Activated naive CD8-positive, alpha-beta T cell treated with anti-CD3 and anti-CD28 coated beads for 36 hours (primary cell): ENCODE measurements around the gene SMAD3. TPM values are rescaled to one million over a fixed set of nuclear protein-coding genes. Genes with fewer than 3 reads are reported as not detected.

ENCODE experiments used
- DNase-seq: peaks from one replicate; pipeline ENCODE4 v3.0.0; 2021
- H3K27ac Mint-ChIP-seq: one replicate; pipeline ENCODE4 v1.8.0; 2022; ENCODE audit warnings: mild to moderate bottlenecking, moderate library complexity, mixed read lengths
- H3K27me3 Mint-ChIP-seq: one replicate; pipeline ENCODE4 v1.8.0; 2022; ENCODE audit warnings: mild to moderate bottlenecking, mixed read lengths
- H3K36me3 Mint-ChIP-seq: one replicate; pipeline ENCODE4 v1.8.0; 2021; ENCODE audit warnings: mild to moderate bottlenecking, mixed read lengths
- H3K4me1 Mint-ChIP-seq: one replicate; pipeline ENCODE4 v1.8.0; 2021; ENCODE audit warnings: mixed read lengths
- H3K4me3 Mint-ChIP-seq: one replicate; pipeline ENCODE4 v1.8.0; 2022; ENCODE audit warnings: mild to moderate bottlenecking, moderate library complexity, mixed read lengths
- H3K9me3 Mint-ChIP-seq: one replicate; pipeline ENCODE4 v1.8.0; 2022; ENCODE audit warnings: mixed read lengths
- total RNA-seq, 2 experiments: library from RNA; stranded (reverse); gene quantifications; one replicate each; pipeline ENCODE4 v1.2.3, GENCODE V29; 2021

SMAD3 gene
- total RNA-seq, 2 experiments from 2014 or later: 15.7 to 16.4 TPM

DNA sequence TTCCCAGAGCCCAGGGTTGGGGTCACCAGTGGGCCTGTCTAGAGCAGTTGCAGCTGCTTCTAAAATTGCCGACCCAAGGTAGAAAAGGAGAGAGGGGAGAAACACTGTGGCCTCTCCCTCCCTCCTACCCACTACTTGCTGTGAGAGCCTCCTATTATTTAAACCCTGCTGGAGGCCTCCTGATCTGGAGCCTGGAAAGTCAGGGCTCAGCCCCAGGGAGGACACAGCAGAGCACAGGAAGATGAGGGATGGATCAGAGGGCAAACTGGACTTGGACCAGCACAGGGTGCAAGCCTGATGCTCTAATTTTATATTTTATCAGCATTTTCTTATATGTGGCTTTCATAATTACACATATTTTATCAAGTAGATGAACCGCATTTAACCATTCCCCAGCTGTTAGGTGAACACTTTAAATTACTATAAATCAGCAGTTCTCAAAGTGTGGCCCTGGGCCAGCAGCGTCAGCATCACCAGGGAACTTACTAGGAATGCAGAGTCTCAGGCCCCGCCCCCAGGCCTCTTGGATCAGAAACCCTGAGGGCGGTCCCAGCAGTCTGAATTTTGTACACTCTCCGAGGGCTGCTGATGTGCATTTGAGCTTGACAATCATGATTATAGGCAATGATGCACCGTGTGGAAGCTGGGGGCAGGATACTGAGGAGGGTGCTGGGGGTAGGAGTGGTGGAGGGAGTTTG is 26.7 kb downstream of the SMAD3 start:
- Mint-ChIP-seq H3K36me3 (peaks cover 18% of the 10 kb centered on the region), H3K4me3 (no peak overlapping the region), H3K4me1 (peaks cover 65% of the 10 kb centered on the region), H3K27ac (no peak overlapping the region), H3K27me3 (no peaks in the 10 kb centered on the region), H3K9me3 (no peaks in the 10 kb centered on the region)
- DNase-seq: no peak

DNA sequence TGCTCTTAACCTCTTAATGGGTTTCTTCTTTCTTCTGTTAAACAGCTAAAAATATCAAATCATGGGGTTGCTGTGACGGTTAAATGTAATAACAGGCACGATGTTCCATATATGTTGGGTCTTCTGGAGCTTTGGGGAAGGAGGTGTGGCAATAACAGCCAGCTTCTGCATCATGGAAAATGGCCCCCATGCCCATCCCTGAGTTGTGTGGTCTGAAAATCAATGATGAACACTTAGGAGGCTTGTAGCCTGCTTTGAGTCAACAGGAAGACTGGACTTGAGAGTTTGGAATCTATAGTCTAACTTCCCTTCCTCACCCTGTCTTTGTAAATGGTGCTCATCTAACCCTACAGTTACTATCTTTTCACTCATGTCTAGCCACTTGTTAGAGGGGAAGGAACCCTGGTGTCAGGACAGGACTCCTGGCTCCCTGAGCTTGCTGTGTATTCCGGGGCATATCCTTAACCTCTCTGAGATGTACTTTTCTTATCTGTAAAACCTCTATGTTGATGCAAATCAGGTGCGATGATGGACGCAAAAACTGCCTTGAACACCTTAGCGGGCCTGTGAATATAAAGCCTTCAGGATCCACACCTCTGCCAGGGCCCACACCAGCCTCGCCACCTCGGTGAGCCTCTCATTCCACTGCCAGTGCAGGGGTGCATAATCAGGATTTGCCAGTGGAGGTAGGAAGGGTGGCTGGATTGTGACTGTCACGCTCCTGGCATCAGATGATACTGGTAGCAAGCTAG is 27.5 kb downstream of the SMAD3 start:
- H3K27ac Mint-ChIP-seq: peak overlapping the region; percentile 23
- DNase-seq: no peak
- H3K36me3 Mint-ChIP-seq: peaks cover 23% of the 10 kb centered on the region
- no peaks in the 10 kb centered on the region for H3K27me3 Mint-ChIP-seq
- no peaks in the 10 kb centered on the region for H3K9me3 Mint-ChIP-seq
- peaks cover 66% of the 10 kb centered on the region for H3K4me1 Mint-ChIP-seq
- H3K4me3 Mint-ChIP-seq: no peak overlapping the region

DNA sequence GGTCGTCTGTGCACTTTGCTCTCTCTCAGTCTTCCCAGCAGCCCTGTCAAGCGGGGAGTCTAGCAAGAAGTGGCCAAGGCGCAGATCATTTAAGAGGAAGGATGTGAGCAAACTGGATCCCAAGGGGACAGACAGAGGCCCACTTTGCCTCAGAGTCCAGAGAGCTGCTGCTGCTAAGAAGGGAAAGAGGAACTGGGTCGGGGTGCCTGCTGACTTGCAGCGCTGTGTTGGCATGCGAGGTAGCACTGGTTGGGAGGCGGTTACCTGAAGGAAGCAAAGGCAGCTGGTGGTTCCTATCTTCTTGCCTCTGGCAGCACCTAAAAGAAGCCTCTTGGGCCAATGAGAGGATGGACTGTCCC is 28.1 kb downstream of the SMAD3 start:
- H3K27ac Mint-ChIP-seq: peak overlapping the region; percentile 23
- no peak overlapping the region for H3K4me3 Mint-ChIP-seq
- H3K36me3 Mint-ChIP-seq: peaks cover 25% of the 10 kb centered on the region
- peaks cover 66% of the 10 kb centered on the region for H3K4me1 Mint-ChIP-seq
- DNase-seq: no peak
- no peaks in the 10 kb centered on the region for H3K9me3 Mint-ChIP-seq
- no peaks in the 10 kb centered on the region for H3K27me3 Mint-ChIP-seq

DNA sequence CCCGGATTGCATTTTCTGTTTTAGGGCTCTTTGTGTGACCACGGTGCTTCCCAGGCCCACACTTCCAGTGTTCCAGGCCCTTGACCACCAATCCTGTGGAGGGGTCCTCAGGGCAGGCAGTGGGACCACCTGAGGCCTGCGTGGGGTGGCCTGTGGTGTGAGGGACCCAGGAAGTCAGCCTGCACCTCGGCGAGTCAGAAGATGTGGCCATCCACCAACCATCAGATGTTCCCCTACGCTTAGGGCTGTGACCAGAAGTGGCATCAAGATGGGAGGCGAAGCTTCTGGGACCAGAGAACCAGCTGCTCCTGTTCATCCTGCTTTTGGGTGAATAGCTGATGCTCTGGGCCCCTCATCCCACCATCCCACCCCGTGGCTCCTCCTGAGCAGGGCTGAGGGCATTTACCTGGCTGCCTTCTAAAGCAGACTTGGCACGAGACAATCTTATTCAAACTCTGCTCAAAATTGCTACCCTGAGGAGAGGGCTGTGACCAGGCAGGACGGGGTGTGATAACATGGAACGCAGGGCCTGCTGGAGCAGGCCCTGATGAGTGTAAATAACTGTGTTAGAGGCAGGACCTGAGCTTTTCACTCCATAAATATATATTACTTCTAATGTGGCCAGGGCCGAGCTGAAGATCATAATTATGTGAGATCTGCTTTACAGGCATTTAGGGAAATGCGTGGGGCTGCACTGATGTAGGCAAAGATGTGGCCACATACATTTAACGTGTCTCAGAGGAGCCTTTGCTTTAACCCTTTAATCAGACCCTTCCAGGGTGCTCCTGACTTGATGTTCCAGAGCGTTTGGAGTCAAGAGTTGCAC is 28.8 kb downstream of the SMAD3 start:
- no peaks in the 10 kb centered on the region for H3K9me3 Mint-ChIP-seq
- peaks cover 26% of the 10 kb centered on the region for H3K36me3 Mint-ChIP-seq
- DNase-seq: no peak
- H3K4me3 Mint-ChIP-seq: no peak overlapping the region
- peaks cover 69% of the 10 kb centered on the region for H3K4me1 Mint-ChIP-seq
- no peak overlapping the region for H3K27ac Mint-ChIP-seq
- no peaks in the 10 kb centered on the region for H3K27me3 Mint-ChIP-seq

DNA sequence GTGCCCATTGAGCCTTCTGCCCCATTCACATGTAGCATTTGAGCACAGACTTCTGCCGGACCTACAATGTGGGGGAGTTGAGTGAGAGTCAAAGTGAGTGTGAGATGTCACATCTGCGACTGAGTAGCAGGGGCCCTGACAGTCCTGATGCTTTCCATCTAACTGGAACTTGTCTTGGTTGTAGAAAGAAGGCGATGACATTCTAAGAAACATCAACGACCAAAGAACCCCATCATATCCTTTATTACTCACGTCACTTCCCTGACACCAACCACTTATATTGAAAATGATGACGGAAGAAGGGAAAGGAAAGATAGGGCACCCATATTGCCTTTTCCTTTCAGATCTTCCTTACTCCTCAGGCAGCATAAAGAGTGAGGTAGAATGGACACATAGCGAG is 30.5 kb downstream of the SMAD3 start:
- Mint-ChIP-seq H3K36me3 (peaks cover 33% of the 10 kb centered on the region), H3K27ac (peak overlapping the region; percentile 10), H3K4me3 (no peak overlapping the region), H3K27me3 (no peaks in the 10 kb centered on the region), H3K9me3 (no peaks in the 10 kb centered on the region), H3K4me1 (peaks cover 63% of the 10 kb centered on the region)
- DNase-seq: no peak

DNA sequence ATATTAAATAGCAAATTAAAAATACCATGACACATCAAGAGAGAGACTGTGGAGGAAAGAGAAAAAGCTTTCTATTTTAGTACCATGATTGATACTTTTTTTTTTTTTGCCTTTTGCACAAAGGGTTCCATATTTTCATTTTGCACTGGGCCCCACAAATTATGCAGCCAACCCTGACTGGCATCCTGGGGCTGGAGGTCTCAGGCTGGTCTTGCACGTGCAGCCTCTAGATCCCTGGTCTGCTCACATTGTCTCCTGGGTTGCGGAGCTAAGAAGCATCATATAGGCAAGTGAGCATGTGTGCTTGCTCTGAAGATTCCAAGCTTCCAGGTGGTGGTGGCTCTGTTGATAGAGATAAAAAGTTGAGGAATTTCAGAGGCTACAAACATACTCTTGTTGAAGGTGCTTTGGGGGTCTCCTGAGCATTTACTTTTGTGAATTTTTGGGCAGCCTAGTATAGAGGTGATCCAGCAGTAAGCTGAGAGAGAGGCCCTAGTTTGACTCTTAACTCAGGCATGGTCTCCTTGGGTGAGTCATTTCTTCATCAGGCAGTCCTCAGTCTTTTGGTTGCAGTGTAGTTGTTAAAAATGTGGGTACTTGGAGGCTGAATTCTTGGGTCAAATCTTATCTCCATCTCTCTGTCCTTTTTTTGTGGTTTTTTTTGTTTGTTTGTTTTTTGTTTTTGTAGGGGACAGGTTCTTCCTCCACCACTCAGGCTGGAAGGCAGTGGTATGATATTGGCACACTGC is 31.3 kb downstream of the SMAD3 start:
- no peak for DNase-seq
- peak overlapping the region; percentile 20 for H3K27ac Mint-ChIP-seq
- no peaks in the 10 kb centered on the region for H3K9me3 Mint-ChIP-seq
- peaks cover 55% of the 10 kb centered on the region for H3K4me1 Mint-ChIP-seq
- H3K4me3 Mint-ChIP-seq: no peak overlapping the region
- H3K36me3 Mint-ChIP-seq: peaks cover 33% of the 10 kb centered on the region
- H3K27me3 Mint-ChIP-seq: no peaks in the 10 kb centered on the region

DNA sequence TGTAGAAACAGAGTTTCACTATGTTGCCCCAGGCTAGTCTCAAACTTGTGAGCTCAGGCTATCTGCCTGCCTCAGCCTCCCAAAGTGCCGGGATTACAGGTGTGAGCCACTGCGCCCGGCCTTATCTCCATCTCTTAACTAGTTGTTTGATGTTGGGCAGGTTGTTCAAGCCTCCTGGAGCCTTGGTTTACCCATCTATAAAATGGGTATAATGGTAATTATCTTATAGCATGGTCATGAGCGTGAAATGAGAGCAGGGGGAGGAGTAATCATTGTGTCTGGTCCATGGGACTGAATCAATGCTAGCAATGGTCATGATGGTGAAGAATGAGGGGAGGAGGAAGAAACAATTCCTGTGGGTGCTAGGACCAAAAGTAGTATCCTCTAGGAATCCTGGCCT is 32.0 kb downstream of the SMAD3 start:
- Mint-ChIP-seq H3K4me3 (no peak overlapping the region), H3K4me1 (peaks cover 53% of the 10 kb centered on the region), H3K27ac (peak overlapping the region; percentile 20), H3K9me3 (no peaks in the 10 kb centered on the region), H3K36me3 (peaks cover 33% of the 10 kb centered on the region), H3K27me3 (no peaks in the 10 kb centered on the region)
- no peak for DNase-seq

DNA sequence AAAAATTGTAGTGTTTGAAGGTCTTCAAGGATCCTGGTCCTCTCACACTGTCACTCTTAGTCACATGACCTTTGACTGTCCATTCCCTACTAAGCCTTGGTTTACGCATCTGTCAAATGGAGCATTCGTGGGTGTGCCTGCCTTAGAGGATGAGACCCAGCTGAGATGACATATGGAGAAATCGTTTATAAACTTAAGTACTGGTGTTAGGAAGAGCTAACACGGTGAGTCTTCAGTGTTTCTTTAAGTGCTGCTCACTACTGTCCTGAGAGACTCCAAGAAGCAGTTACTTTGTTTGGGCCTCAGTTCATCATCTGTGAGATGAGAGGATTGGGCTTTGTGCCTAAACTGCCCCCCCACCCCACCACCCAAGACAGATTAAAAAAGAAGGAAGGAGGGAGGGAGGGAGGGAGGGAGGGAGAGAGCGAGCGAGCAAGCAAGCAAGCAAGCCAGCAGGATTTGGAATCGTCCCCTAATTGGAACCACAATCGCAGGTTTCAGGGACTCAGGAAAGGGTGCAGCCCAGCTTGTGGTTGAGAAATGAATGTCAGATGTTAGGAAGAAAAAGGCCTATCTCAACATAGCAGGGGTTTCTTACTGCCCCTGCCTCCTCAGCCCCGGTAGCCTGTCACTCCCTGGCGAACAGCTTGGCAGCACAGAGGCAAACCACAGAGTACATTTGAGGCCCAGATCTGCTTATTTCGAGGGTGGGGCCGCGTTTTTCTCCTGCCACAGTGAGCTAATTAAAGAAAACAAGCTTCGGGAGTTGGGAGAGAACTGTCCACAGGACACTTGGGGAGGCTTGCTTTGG is 32.7 kb downstream of the SMAD3 start:
- Mint-ChIP-seq H3K36me3 (peaks cover 37% of the 10 kb centered on the region), H3K9me3 (no peaks in the 10 kb centered on the region), H3K4me1 (peaks cover 46% of the 10 kb centered on the region)

DNA sequence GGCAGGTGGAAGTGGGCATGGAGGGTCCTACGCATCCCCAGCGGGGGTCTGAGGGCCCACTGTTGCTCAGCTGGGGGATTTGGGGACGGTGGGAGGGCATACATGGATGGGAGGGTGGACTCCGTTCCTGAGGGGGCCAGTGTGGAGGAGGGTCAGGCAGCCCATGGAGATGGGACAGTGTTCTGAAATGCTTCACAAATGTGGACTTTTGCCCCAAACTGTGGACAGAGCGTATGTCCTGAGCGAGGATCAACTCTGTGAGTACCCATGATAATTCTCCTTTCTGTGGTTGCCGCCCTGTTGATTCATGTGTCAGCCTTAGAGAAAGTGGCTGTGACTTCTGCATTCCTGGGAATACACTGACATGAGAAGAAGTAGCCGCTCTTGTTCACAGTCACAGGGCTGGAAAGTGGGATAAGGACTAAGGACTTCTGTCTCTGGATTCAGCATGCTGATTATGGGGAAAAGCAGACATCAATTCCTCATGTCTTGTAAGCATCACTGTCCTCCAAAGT is 33.4 kb downstream of the SMAD3 start:
- H3K27me3 Mint-ChIP-seq: no peaks in the 10 kb centered on the region
- H3K27ac Mint-ChIP-seq: peak overlapping the region; percentile 85
- no peaks in the 10 kb centered on the region for H3K9me3 Mint-ChIP-seq
- H3K36me3 Mint-ChIP-seq: peaks cover 35% of the 10 kb centered on the region
- no peak for DNase-seq
- H3K4me1 Mint-ChIP-seq: peaks cover 46% of the 10 kb centered on the region
- peak overlapping the region; percentile 45 for H3K4me3 Mint-ChIP-seq

More for the DNA sequence above, 32.7 kb downstream of the SMAD3 start:
- Mint-ChIP-seq H3K27me3 (no peaks in the 10 kb centered on the region), H3K4me3 (peak overlapping the region; percentile 45), H3K27ac (peak overlapping the region; percentile 85)
- no peak for DNase-seq

DNA sequence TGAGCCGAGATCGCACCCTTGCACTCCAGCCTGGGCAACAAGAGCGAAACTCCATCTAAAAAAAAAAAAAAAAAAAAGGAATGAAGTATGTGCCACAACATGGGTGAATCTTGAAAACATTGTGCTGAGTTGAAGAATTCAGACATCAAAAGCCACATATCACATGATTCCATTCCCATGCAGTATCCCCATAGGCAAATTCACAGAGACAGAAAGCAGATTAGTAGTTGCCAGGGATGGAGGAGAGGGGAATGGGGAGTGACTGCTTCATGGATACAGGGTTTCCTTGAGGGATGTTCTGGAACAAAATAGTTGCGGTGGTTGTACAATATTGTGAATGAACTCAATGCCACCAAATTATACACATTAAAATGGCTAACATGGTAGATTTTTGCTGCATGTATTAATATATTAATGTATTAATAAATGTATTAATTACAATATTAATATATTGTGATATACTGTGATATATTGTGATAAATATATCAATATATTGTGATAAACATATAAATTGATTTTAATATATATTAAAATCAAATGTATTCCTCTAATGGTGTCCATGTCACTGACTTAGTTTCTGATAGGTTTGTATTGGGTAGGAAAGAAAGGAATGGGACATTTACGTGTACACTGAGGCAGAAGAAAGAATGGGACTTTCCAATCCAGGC is 34.9 kb downstream of the SMAD3 start:
- Mint-ChIP-seq H3K27ac (peak overlapping the region; percentile 65), H3K4me3 (no peak overlapping the region), H3K9me3 (no peaks in the 10 kb centered on the region), H3K4me1 (peaks cover 59% of the 10 kb centered on the region), H3K27me3 (no peaks in the 10 kb centered on the region), H3K36me3 (peaks cover 32% of the 10 kb centered on the region)
- DNase-seq: no peak

DNA sequence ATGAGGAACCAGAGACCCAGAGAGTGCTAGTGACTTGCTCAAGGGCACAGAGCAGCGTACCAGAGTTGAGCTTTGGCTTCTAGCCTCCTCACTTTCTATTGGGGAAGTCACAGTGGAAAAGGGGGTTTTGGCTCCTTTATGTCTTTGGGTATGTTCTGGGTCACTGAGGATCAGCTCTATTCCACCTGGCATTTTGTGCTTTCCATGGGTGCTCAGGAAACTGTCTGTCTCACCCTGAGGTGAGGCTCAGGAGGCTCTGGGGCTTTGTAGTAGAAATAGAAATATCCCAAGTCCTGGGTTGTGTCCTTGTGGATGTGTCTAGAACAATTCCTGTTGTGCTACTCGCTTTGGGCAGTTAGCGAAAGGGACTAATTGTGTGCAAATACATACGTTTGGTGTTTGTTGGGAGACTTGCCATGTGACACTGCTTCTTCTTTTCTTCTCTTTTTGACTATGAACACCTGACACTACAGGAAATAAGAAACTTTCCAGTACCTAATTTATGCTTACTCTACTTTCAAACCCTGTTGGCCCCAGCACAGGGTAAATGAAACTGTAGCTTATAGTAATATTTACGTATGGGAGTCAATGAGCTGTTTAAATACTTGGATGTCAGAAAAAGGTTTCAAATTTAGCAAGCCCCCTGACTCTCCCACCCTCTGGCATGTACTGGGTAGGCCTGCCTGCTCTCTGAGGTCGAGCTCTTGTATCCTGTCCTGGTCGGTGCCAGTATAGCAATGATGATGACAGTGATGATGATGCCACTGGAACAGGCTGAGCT is 35.6 kb downstream of the SMAD3 start:
- Mint-ChIP-seq H3K27me3 (no peaks in the 10 kb centered on the region), H3K9me3 (no peaks in the 10 kb centered on the region), H3K4me3 (no peak overlapping the region), H3K4me1 (peaks cover 60% of the 10 kb centered on the region), H3K27ac (no peak overlapping the region), H3K36me3 (peaks cover 29% of the 10 kb centered on the region)
- peak; percentile 79 for DNase-seq

DNA sequence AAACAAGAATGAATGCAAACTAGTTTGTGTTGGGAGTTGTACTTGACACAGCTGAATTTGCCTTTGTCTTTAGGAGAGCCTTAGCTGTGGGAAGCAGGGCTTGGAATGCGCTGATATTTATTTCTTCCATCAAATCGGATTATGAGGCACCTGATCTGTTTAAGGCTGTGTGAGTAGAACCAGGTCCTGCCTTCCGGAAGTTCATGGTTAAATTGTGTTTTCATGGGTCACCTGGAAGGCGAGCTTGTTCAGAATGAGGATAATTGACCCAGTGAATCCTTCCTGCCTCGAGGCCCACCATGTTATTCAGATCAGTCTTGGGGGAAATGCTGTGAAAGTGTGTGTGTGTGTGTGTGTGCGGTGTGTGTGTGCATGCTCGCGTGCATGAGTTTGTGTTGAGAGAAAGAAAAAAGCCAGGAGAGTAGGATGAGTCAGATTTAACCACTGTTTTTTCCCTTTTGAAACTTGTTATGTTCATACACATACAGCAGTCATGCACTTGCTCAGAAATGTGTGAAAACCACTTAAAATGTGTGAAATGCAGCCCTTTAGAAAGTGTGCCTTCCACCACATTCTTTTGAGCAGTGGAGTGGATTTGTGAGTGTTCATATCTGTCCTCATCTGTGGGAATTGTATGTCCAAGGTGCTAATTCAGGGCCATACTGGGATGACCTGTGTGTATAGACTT is 36.7 kb downstream of the SMAD3 start:
- H3K9me3 Mint-ChIP-seq: no peaks in the 10 kb centered on the region
- peaks cover 30% of the 10 kb centered on the region for H3K36me3 Mint-ChIP-seq
- H3K4me1 Mint-ChIP-seq: peaks cover 62% of the 10 kb centered on the region
- no peaks in the 10 kb centered on the region for H3K27me3 Mint-ChIP-seq
- peak; percentile 45 for DNase-seq
- H3K4me3 Mint-ChIP-seq: no peak overlapping the region
- H3K27ac Mint-ChIP-seq: no peak overlapping the region
